HepG2 (cell line): ENCODE results near the gene SLC9C2. TPM values are rescaled to one million over a fixed set of nuclear protein-coding genes. Genes with fewer than 3 reads are reported as not detected.

Source experiments
- AGO1 ChIP-seq: fragments of 200-400 bp; formaldehyde crosslinking; IDR thresholded peaks from 2 replicates; pipeline ENCODE4 v1.6.1; 2017; ENCODE audit warnings: mild to moderate bottlenecking, low read depth, low read length, moderate library complexity; ENCODE audit not compliant: poor library complexity, severe bottlenecking
- DPF2 ChIP-seq: sonication (generic); formaldehyde crosslinking; IDR thresholded peaks from 2 replicates; pipeline ENCODE4 v1.4.0; 2020; ENCODE audit warnings: mild to moderate bottlenecking, low read depth, missing genetic modification reagents, borderline replicate concordance
- DR1 ChIP-seq: sonication (generic); formaldehyde crosslinking; IDR thresholded peaks from 2 replicates; pipeline ENCODE4 v1.8.0; 2021; ENCODE audit warnings: mild to moderate bottlenecking, missing genetic modification reagents, inconsistent platforms
- HNRNPL ChIP-seq: fragments of 200-400 bp; formaldehyde crosslinking; IDR thresholded peaks from 2 replicates; pipeline ENCODE4 v1.6.1; 2017; ENCODE audit warnings: mild to moderate bottlenecking, low read depth, low read length
- MXD3 ChIP-seq: IDR thresholded peaks from 2 replicates; pipeline ENCODE4 v1.6.1; 2016; ENCODE audit warnings: mild to moderate bottlenecking, missing biosample characterization, missing genetic modification reagents
- NCOA2 ChIP-seq: sonication (generic); formaldehyde crosslinking; IDR thresholded peaks from 2 replicates; pipeline ENCODE4 v1.8.0; 2022; ENCODE audit warnings: inconsistent platforms
- PHF8 ChIP-seq: sonication (generic); formaldehyde crosslinking; IDR thresholded peaks from 2 replicates; pipeline ENCODE4 v1.5.0; 2020; ENCODE audit warnings: missing genetic modification reagents
- POLR2AphosphoS5 ChIP-seq: IDR thresholded peaks from 2 replicates; pipeline ENCODE4 v1.6.1; 2012; ENCODE audit warnings: low read depth, low read length
- RFX5 ChIP-seq: IDR thresholded peaks from 2 replicates; pipeline ENCODE4 v1.6.1; 2011; ENCODE audit warnings: low read depth, low read length, improper control_type of control experiment
- SP5 ChIP-seq: IDR thresholded peaks from 2 replicates; pipeline ENCODE4 v1.6.1; 2016; ENCODE audit warnings: low read depth, borderline replicate concordance
- TEAD2 ChIP-seq: sonication (generic); formaldehyde crosslinking; IDR thresholded peaks from 2 replicates; pipeline ENCODE4 v1.9.0; 2021; ENCODE audit warnings: missing genetic modification reagents
- TP53 ChIP-seq: sonication (generic); formaldehyde crosslinking; conservative IDR thresholded peaks from 2 replicates; pipeline ENCODE4 v1.4.0; 2020; ENCODE audit warnings: missing genetic modification reagents
- U2AF2 ChIP-seq: fragments of 200-400 bp; formaldehyde crosslinking; IDR thresholded peaks from 2 replicates; pipeline ENCODE4 v1.6.1; 2017; ENCODE audit warnings: low read depth, mild to moderate bottlenecking, low read length
- ZBTB10 ChIP-seq: sonication (generic); formaldehyde crosslinking; IDR thresholded peaks from 2 replicates; pipeline ENCODE4 v1.4.0; 2020; ENCODE audit warnings: missing genetic modification reagents, borderline replicate concordance
- ZBTB38 ChIP-seq: sonication (generic); formaldehyde crosslinking; IDR thresholded peaks from 2 replicates; pipeline ENCODE4 v1.5.1; 2020; ENCODE audit warnings: mild to moderate bottlenecking, missing genetic modification reagents
- ZNF101 ChIP-seq: sonication (generic); formaldehyde crosslinking; IDR thresholded peaks from 2 replicates; pipeline ENCODE4 v1.4.0; 2020; ENCODE audit warnings: mild to moderate bottlenecking, low read depth, missing genetic modification reagents, borderline replicate concordance
- ZNF225 ChIP-seq: sonication (generic); formaldehyde crosslinking; IDR thresholded peaks from 2 replicates; pipeline ENCODE4 v1.4.0; 2020; ENCODE audit warnings: mild to moderate bottlenecking, missing genetic modification reagents
- ZNF432 ChIP-seq: sonication (generic); formaldehyde crosslinking; IDR thresholded peaks from 2 replicates; pipeline ENCODE4 v1.5.0; 2020; ENCODE audit warnings: missing genetic modification reagents, mild to moderate bottlenecking, borderline replicate concordance
- ZNF83 ChIP-seq: sonication (generic); formaldehyde crosslinking; IDR thresholded peaks from 2 replicates; pipeline ENCODE4 v1.4.0; 2020; ENCODE audit warnings: missing genetic modification reagents, mild to moderate bottlenecking, borderline replicate concordance
- ZNF879 ChIP-seq: sonication (generic); formaldehyde crosslinking; IDR thresholded peaks from 2 replicates; pipeline ENCODE4 v1.8.1; 2023; ENCODE audit warnings: missing genetic modification reagents
- polyA plus RNA-seq, 8 experiments: library from polyadenylated mRNA; depleted of rRNA in 3 of 8; stranded (reverse) in 7 of 8; unstranded in 1 of 8; fragments of >200 nt; fragmentation: Illumina TruSeq in 4 of 8; extraction: Trizol in 4 of 8; gene quantifications; 2 replicates each; pipeline versions ENCODE4 v1.2.1 to v1.2.3, GENCODE V29; 2011 to 2016; ENCODE audit warnings: low read depth in 4 of 8, missing spikeins in 1 of 8, mixed read lengths in 1 of 8; ENCODE audit not compliant: insufficient read depth in 1 of 8
- total RNA-seq, 5 experiments: library from RNA; depleted of rRNA; stranded (reverse); fragments of >200 nt; fragmentation: Illumina TruSeq; extraction: Trizol; gene quantifications; 2 replicates each; pipeline ENCODE4 v1.2.3, GENCODE V29; 2016; ENCODE audit warnings: low read depth in 1 of 5
- TF ChIP-seq, protein P1 (sequence below): sonication (generic); formaldehyde crosslinking; IDR thresholded peaks from 2 replicates; pipeline ENCODE4 v1.4.0; 2020; ENCODE audit warnings: missing genetic modification reagents
- TF ChIP-seq, protein P2 (sequence below): sonication (generic); formaldehyde crosslinking; IDR thresholded peaks from 2 replicates; pipeline ENCODE4 v1.8.0; 2023; ENCODE audit warnings: mild to moderate bottlenecking, missing genetic modification reagents

SLC9C2 gene
- total and polyA plus RNA-seq, 2 of the 13 experiments (the other 11 are each of a cell fraction or from before 2014, with no cell fraction given), result 0.03 TPM; not detected in 1

GRCh38 chr1:173477286-173478093 is 125.4 kb downstream of the SLC9C2 start, which contains the start of gene PRDX6 (continued):
- TF ChIP-seq POLR2AphosphoS5, result peak; percentile 87
- TF ChIP-seq, protein P1, sequence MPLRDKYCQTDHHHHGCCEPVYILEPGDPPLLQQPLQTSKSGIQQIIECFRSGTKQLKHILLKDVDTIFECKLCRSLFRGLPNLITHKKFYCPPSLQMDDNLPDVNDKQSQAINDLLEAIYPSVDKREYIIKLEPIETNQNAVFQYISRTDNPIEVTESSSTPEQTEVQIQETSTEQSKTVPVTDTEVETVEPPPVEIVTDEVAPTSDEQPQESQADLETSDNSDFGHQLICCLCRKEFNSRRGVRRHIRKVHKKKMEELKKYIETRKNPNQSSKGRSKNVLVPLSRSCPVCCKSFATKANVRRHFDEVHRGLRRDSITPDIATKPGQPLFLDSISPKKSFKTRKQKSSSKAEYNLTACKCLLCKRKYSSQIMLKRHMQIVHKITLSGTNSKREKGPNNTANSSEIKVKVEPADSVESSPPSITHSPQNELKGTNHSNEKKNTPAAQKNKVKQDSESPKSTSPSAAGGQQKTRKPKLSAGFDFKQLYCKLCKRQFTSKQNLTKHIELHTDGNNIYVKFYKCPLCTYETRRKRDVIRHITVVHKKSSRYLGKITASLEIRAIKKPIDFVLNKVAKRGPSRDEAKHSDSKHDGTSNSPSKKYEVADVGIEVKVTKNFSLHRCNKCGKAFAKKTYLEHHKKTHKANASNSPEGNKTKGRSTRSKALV, result peak; percentile 45; the same call in 1 of the 2 replicates
- TF ChIP-seq ZNF879 (CRISPR knock-in tag), result 0 out of 2 replicates have a peak, but pooled peaks have one; percentile 57
- TF ChIP-seq TEAD2 (CRISPR knock-in tag), result 0 out of 2 replicates have a peak, but pooled peaks have one; percentile 15
- TF ChIP-seq ZNF432, result no peak
- TF ChIP-seq RFX5, result no peak
- peak; percentile 87; the same call in 1 of the 2 replicates for TF ChIP-seq ZNF225
- TF ChIP-seq MXD3 (CRISPR knock-in tag), result peak; percentile 49
- TF ChIP-seq ZBTB10 (CRISPR knock-in tag), result peak; percentile 32; the same call in 1 of the 2 replicates
- TF ChIP-seq NCOA2, result 0 out of 2 replicates have a peak, but pooled peaks have one; percentile 11
- TF ChIP-seq DR1 (CRISPR knock-in tag), result peak; percentile 42; the same call in 1 of the 2 replicates
- TF ChIP-seq U2AF2, result no peak
- TF ChIP-seq SP5 (CRISPR knock-in tag), result peak; percentile 19; the same call in 1 of the 2 replicates
- peak; percentile 24; the same call in 1 of the 2 replicates for TF ChIP-seq ZBTB38 (CRISPR knock-in tag)
- TF ChIP-seq ZNF101 (CRISPR knock-in tag), result peak; percentile 68; the same call in 1 of the 2 replicates
- TF ChIP-seq, protein P2, sequence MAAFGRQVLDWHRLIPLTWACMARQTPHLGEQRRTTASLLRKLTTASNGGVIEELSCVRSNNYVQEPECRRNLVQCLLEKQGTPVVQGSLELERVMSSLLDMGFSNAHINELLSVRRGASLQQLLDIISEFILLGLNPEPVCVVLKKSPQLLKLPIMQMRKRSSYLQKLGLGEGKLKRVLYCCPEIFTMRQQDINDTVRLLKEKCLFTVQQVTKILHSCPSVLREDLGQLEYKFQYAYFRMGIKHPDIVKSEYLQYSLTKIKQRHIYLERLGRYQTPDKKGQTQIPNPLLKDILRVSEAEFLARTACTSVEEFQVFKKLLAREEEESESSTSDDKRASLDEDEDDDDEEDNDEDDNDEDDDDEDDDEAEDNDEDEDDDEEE (CRISPR knock-in tag), result 0 out of 2 replicates have a peak, but pooled peaks have one; percentile 43
- 0 out of 2 replicates have a peak, but pooled peaks have one; percentile 39 for TF ChIP-seq HNRNPL
- no peak for TF ChIP-seq ZNF83 (CRISPR knock-in tag)
- peak; percentile 77 for TF ChIP-seq PHF8
- TF ChIP-seq AGO1, result peak; percentile 67
- 0 out of 2 replicates have a peak, but pooled peaks have one; percentile 19 for TF ChIP-seq DPF2
- 0 out of 2 replicates have a peak, but pooled peaks have one; percentile 34 for TF ChIP-seq TP53 (CRISPR knock-in tag)
